K562 (cell line): ENCODE results near the gene COX6A2. TPM values are rescaled to one million over a fixed set of nuclear protein-coding genes. Genes with fewer than 3 reads are reported as not detected.
A peak's percentile ranks its signal among the peaks of the same experiment; 100 is the strongest.

Source experiments
- CBX1 ChIP-seq: sonication (generic); IDR thresholded peaks from 2 replicates; pipeline ENCODE4 v1.6.1; 2016; ENCODE audit warnings: antibody characterized with exemption, low read depth, mild to moderate bottlenecking
- CHD2 ChIP-seq: IDR thresholded peaks from 2 replicates; pipeline ENCODE4 v1.6.1; 2011; ENCODE audit warnings: low read depth, low read length
- CXXC5 ChIP-seq: fragments of 250-450 bp; sonication (Bioruptor Pico); IDR thresholded peaks from 2 replicates; pipeline ENCODE4 v1.8.0; 2022; ENCODE audit warnings: inconsistent platforms, mild to moderate bottlenecking, moderate library complexity
- DPF2 ChIP-seq: fragments of 450-650 bp; IDR thresholded peaks from 2 replicates; pipeline ENCODE4 v1.6.1; 2016
- ELF1 ChIP-seq: fragments of 200-800 bp; sonication (Bioruptor generic); IDR thresholded peaks from 2 replicates; pipeline ENCODE4 v1.6.1; 2016; ENCODE audit warnings: missing genetic modification characterization, missing compliant biosample characterization
- HCFC1 ChIP-seq: IDR thresholded peaks from 2 replicates; pipeline ENCODE4 v1.6.1; 2012; ENCODE audit warnings: low read depth, low read length, improper control_type of control experiment
- HMGN3 ChIP-seq: IDR thresholded peaks from 2 replicates; pipeline ENCODE4 v1.6.1; 2011; ENCODE audit warnings: borderline replicate concordance, low read depth, mild to moderate bottlenecking, mixed read lengths, low read length; ENCODE audit not compliant: insufficient read length; ENCODE audit errors: extremely low read depth
- MAX ChIP-seq: sonication (generic); formaldehyde crosslinking; IDR thresholded peaks from 2 replicates; pipeline ENCODE4 v1.9.0; 2022; ENCODE audit warnings: mild to moderate bottlenecking, missing genetic modification reagents
- MBD2 ChIP-seq: sonication (generic); IDR thresholded peaks from 2 replicates; pipeline ENCODE4 v1.6.1; 2016; ENCODE audit warnings: low read depth, borderline replicate concordance
- MTA1 ChIP-seq: fragments of 450-650 bp; IDR thresholded peaks from 2 replicates; pipeline ENCODE4 v1.6.1; 2017; ENCODE audit warnings: borderline replicate concordance
- SMAD1 ChIP-seq: fragments of 150-350 bp; IDR thresholded peaks from 2 replicates; pipeline ENCODE4 v1.6.1; 2014; ENCODE audit warnings: low read length, low read depth; ENCODE audit not compliant: partially characterized antibody
- TAF1 ChIP-seq: IDR thresholded peaks from 2 replicates; pipeline ENCODE4 v1.6.1; 2011; ENCODE audit warnings: mild to moderate bottlenecking, low read length, moderate library complexity; ENCODE audit not compliant: insufficient read depth, control insufficient read depth, severe bottlenecking; ENCODE audit errors: extremely low read depth
- TBP ChIP-seq: optimal IDR thresholded peaks from 2 replicates; pipeline ENCODE3; 2011; ENCODE audit warnings: low read depth, low read length, improper control_type of control experiment
- ZBTB17 ChIP-seq: fragments of 450-650 bp; formaldehyde crosslinking; IDR thresholded peaks from 2 replicates; pipeline ENCODE4 v1.4.0; 2020; ENCODE audit warnings: mild to moderate bottlenecking
- ZNF583 ChIP-seq: fragments of 250-450 bp; sonication (Bioruptor Pico); IDR thresholded peaks from 2 replicates; pipeline ENCODE4 v1.4.0; 2020
- polyA plus RNA-seq, 8 experiments: library from polyadenylated mRNA; depleted of rRNA in 4 of 8; stranded (reverse) in 5 of 8; unstranded in 3 of 8; fragments of >200 nt; fragmentation: Nextera tagmentation in 2 of 8; fragmentation: Illumina TruSeq in 1 of 8; extraction: Ambion mirVana in 2 of 8; extraction: Trizol in 1 of 8; gene quantifications; 2 replicates each; pipeline versions ENCODE4 v1.2.1 to v1.2.3, GENCODE V29; 2011 to 2014; ENCODE audit warnings: inconsistent platforms in 1 of 8, missing spikeins in 1 of 8
- total RNA-seq, 7 experiments: library from RNA; depleted of rRNA in 6 of 7; stranded (reverse); fragments of >200 nt in 6 of 7; fragmentation: Illumina TruSeq in 2 of 7; extraction: Trizol in 2 of 7; gene quantifications; 2 replicates each; pipeline versions ENCODE4 v1.2.1 to v1.2.3, GENCODE V29; 2011 to 2021; ENCODE audit warnings: low replicate concordance in 1 of 7
- TF ChIP-seq, protein P1 (sequence below): fragments of 450-650 bp; IDR thresholded peaks from 2 replicates; pipeline ENCODE4 v1.7.1; 2018; ENCODE audit warnings: mild to moderate bottlenecking, low read depth; ENCODE audit not compliant: partially characterized antibody
- TF ChIP-seq, protein P2 (sequence below): fragments of 450-650 bp; IDR thresholded peaks from 2 replicates; pipeline ENCODE4 v1.6.1; 2017; ENCODE audit warnings: antibody characterized with exemption, mild to moderate bottlenecking
- TF ChIP-seq, protein P3 (sequence below): fragments of 200-800 bp; sonication (Bioruptor generic); IDR thresholded peaks from 2 replicates; pipeline ENCODE4 v1.6.1; 2017; ENCODE audit warnings: missing genetic modification characterization, missing compliant biosample characterization

COX6A2 gene
- total and polyA plus RNA-seq, 9 of the 15 experiments (the other 6 are each of a cell fraction or from before 2014, with no cell fraction given), result not detected

DNA sequence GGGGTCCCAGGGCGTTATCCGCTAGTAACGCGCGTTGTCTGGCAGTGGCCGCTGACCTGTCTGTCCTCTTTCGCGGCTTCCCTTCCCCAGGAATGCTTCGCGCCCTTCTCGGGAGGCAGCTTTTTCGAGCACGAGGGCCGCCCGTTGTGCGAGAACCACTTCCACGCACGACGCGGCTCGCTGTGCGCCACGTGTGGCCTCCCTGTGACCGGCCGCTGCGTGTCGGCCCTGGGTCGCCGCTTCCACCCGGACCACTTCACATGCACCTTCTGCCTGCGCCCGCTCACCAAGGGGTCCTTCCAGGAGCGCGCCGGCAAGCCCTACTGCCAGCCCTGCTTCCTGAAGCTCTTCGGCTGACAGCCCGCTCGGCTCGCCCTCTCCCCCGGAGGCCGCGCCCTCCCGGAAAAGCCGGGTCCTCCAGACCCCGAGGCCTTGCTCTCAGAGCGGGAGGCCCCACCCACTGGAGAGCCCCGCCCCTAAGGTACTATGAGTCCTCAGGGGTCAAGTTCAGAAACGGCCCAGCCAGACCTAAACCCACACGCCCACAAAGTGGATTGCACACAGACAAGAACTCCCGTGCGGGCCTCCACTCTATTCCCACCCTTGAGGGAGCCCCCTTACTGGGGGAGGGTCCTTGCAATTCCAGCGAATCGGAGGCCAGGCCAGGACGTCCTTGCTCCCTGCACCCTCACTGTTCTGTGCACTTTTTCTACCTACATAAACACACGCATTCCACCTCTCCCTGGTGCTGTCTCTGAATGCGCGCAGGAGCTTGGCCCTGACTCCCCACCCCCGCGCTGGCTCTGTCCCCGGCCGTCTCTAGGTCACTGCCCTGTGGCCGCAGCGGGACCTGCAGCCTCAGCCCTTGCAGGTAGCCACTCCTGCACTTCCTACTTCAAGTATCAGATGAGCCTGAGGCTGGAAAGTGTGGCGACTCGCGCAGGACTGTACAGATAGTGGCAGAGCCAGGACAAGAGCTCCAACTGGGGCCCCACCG is 49.4 kb upstream of the COX6A2 start (continued):
- TF ChIP-seq SMAD1 (no peak), TAF1 (peak; percentile 32), ZNF583 (CRISPR knock-in tag) (peak; percentile 47; the same call in 1 of the 2 replicates), HMGN3 (peak; percentile 27), MAX (CRISPR knock-in tag) (peak; percentile 81; the same call in 1 of the 2 replicates), TBP (peak; percentile 50), HCFC1 (no peak), CBX1 (0 out of 2 replicates have a peak, but pooled peaks have one; percentile 42), MBD2 (0 out of 2 replicates have a peak, but pooled peaks have one; percentile 17), ZBTB17 (CRISPR knock-in tag) (0 out of 2 replicates have a peak, but pooled peaks have one; percentile 45), DPF2 (peak; percentile 52; the same call in 1 of the 2 replicates), ELF1 (tag) (peak; percentile 55), CXXC5 (CRISPR knock-in tag) (peak; percentile 35), MTA1 (peak; percentile 47; the same call in 1 of the 2 replicates), CHD2 (peak; percentile 37; the same call in 1 of the 2 replicates)
- TF ChIP-seq, protein P1, sequence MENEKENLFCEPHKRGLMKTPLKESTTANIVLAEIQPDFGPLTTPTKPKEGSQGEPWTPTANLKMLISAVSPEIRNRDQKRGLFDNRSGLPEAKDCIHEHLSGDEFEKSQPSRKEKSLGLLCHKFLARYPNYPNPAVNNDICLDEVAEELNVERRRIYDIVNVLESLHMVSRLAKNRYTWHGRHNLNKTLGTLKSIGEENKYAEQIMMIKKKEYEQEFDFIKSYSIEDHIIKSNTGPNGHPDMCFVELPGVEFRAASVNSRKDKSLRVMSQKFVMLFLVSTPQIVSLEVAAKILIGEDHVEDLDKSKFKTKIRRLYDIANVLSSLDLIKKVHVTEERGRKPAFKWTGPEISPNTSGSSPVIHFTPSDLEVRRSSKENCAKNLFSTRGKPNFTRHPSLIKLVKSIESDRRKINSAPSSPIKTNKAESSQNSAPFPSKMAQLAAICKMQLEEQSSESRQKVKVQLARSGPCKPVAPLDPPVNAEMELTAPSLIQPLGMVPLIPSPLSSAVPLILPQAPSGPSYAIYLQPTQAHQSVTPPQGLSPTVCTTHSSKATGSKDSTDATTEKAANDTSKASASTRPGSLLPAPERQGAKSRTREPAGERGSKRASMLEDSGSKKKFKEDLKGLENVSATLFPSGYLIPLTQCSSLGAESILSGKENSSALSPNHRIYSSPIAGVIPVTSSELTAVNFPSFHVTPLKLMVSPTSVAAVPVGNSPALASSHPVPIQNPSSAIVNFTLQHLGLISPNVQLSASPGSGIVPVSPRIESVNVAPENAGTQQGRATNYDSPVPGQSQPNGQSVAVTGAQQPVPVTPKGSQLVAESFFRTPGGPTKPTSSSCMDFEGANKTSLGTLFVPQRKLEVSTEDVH, result peak; percentile 32
- TF ChIP-seq, protein P2, sequence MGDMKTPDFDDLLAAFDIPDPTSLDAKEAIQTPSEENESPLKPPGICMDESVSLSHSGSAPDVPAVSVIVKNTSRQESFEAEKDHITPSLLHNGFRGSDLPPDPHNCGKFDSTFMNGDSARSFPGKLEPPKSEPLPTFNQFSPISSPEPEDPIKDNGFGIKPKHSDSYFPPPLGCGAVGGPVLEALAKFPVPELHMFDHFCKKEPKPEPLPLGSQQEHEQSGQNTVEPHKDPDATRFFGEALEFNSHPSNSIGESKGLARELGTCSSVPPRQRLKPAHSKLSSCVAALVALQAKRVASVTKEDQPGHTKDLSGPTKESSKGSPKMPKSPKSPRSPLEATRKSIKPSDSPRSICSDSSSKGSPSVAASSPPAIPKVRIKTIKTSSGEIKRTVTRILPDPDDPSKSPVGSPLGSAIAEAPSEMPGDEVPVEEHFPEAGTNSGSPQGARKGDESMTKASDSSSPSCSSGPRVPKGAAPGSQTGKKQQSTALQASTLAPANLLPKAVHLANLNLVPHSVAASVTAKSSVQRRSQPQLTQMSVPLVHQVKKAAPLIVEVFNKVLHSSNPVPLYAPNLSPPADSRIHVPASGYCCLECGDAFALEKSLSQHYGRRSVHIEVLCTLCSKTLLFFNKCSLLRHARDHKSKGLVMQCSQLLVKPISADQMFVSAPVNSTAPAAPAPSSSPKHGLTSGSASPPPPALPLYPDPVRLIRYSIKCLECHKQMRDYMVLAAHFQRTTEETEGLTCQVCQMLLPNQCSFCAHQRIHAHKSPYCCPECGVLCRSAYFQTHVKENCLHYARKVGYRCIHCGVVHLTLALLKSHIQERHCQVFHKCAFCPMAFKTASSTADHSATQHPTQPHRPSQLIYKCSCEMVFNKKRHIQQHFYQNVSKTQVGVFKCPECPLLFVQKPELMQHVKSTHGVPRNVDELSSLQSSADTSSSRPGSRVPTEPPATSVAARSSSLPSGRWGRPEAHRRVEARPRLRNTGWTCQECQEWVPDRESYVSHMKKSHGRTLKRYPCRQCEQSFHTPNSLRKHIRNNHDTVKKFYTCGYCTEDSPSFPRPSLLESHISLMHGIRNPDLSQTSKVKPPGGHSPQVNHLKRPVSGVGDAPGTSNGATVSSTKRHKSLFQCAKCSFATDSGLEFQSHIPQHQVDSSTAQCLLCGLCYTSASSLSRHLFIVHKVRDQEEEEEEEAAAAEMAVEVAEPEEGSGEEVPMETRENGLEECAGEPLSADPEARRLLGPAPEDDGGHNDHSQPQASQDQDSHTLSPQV, result peak; percentile 57; the same call in 1 of the 2 replicates
- TF ChIP-seq, protein P3, sequence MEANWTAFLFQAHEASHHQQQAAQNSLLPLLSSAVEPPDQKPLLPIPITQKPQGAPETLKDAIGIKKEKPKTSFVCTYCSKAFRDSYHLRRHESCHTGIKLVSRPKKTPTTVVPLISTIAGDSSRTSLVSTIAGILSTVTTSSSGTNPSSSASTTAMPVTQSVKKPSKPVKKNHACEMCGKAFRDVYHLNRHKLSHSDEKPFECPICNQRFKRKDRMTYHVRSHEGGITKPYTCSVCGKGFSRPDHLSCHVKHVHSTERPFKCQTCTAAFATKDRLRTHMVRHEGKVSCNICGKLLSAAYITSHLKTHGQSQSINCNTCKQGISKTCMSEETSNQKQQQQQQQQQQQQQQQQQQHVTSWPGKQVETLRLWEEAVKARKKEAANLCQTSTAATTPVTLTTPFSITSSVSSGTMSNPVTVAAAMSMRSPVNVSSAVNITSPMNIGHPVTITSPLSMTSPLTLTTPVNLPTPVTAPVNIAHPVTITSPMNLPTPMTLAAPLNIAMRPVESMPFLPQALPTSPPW, result peak; percentile 64
